Sigmoid colon (tissue), 4 donors: ENCODE measurements around the gene VWA1.

Experiments used
- CTCF ChIP-seq, 4 experiments: fragments of 450-650 bp in 3 of 4; fragments of 200-600 bp in 1 of 4; IDR thresholded peaks; one replicate each; pipeline ENCODE4 v1.5.1; 2016 to 2019; ENCODE audit warnings: antibody characterized with exemption in 4 of 4, mild to moderate bottlenecking in 3 of 4, moderate library complexity in 2 of 4
- POLR2A ChIP-seq, 2 donors: fragments of 450-650 bp; IDR thresholded peaks; one replicate each; pipeline ENCODE4 v1.6.1; 2016; ENCODE audit warnings: antibody characterized with exemption in 2 of 2, mild to moderate bottlenecking in 2 of 2, moderate library complexity in 2 of 2
- POLR2AphosphoS5 ChIP-seq, 4 donors: sonication (generic); formaldehyde crosslinking; IDR thresholded peaks; one replicate each; pipeline ENCODE4 v1.6.1; 2017; ENCODE audit warnings: antibody characterized with exemption in 4 of 4

- TF ChIP-seq CTCF (IDR thresholded peaks at IDR 0.05) (no peak), POLR2A (IDR thresholded peaks at IDR 0.05) (no peak), POLR2AphosphoS5 (IDR thresholded peaks at IDR 0.05) (no peak)
Measured at GRCh38 chr1:1394116-1394515, 41.4 kb upstream of the VWA1 start.
